IMR-90 (cell line): ENCODE data around the gene CDK14. TPM values are rescaled to one million over a fixed set of nuclear protein-coding genes. Genes with fewer than 3 reads are reported as not detected.

Source experiments
- ATAC-seq: fragments of 200-7000 bp; cut with Tn5 transposase; 2 replicates; pipeline ENCODE4 v1.9.1; 2020; ENCODE audit warnings: low read depth, mild to moderate bottlenecking, moderate library complexity
- BruUV-seq: library from RNA; stranded (reverse); fragments of 400-500 nt; replicated peaks from 2 replicates; lab custom pipeline; 2021; lab: Mats Ljungman, UMichigan
- CTCF ChIA-PET: fragments of 300-600 bp; formaldehyde crosslinking; extraction: SDS; loops from one replicate; lab custom pipeline; 2021; ENCODE audit warnings: antibody characterized with exemption; lab: Yijun Ruan, JAX
- POLR2A ChIA-PET: fragments of 300-600 bp; sonication (Branson Sonifier 250); formaldehyde crosslinking; loops from one replicate; lab custom pipeline; 2022; ENCODE audit warnings: antibody characterized with exemption; ENCODE audit not compliant: unreplicated experiment; lab: Charles Lee
- DNase-seq: peaks from one replicate; pipeline ENCODE4 v3.0.0; 2013
- H2AFZ ChIP-seq: replicated peaks from 2 replicates; pipeline ENCODE3; 2013; ENCODE audit warnings: low read length, mild to moderate bottlenecking; ENCODE audit not compliant: poor library complexity
- H2AK5ac ChIP-seq: 2 replicates; pipeline ENCODE4 v1.6.1; 2013; ENCODE audit warnings: low read depth, low read length, inconsistent platforms
- H2AK9ac ChIP-seq: replicated peaks from 2 replicates; pipeline ENCODE3; 2013; ENCODE audit warnings: mild to moderate bottlenecking, low read depth, low read length, moderate library complexity; ENCODE audit not compliant: poor library complexity
- H2BK120ac ChIP-seq: 2 replicates; pipeline ENCODE4 v1.6.1; 2013; ENCODE audit warnings: low read depth, low read length, inconsistent platforms
- H2BK15ac ChIP-seq: 3 replicates; pipeline ENCODE4 v1.6.1; 2013; ENCODE audit warnings: low read depth, low read length, inconsistent platforms
- H2BK20ac ChIP-seq: 2 replicates; pipeline ENCODE4 v1.6.1; 2013; ENCODE audit warnings: low read depth, mild to moderate bottlenecking, inconsistent platforms, low read length, moderate library complexity
- H2BK5ac ChIP-seq: 2 replicates; pipeline ENCODE4 v1.6.1; 2013; ENCODE audit warnings: mild to moderate bottlenecking, low read depth, low read length, inconsistent platforms; ENCODE audit not compliant: poor library complexity, severe bottlenecking
- H3K14ac ChIP-seq: replicated peaks from 2 replicates; pipeline ENCODE4 v1.6.1; 2013; ENCODE audit warnings: low read depth, low read length, inconsistent platforms
- H3K18ac ChIP-seq: 2 replicates; pipeline ENCODE4 v1.6.1; 2013; ENCODE audit warnings: low read depth, low read length, control low read depth
- H3K23ac ChIP-seq: 2 replicates; pipeline ENCODE4 v1.6.1; 2013; ENCODE audit warnings: low read depth, low read length, inconsistent platforms
- H3K27ac ChIP-seq: 2 replicates; pipeline ENCODE4 v1.5.1; 2013; ENCODE audit warnings: mild to moderate bottlenecking, control low read depth, low read length; ENCODE audit not compliant: insufficient read depth
- H3K27me3 ChIP-seq: 2 replicates; pipeline ENCODE4 v1.6.1; 2013; ENCODE audit warnings: low read length; ENCODE audit not compliant: control insufficient read depth, insufficient read depth
- H3K36me3 ChIP-seq: 2 replicates; pipeline ENCODE4 v1.6.1; 2013; ENCODE audit warnings: low read length, mixed read lengths; ENCODE audit not compliant: control insufficient read depth, insufficient read depth
- H3K4ac ChIP-seq: 2 replicates; pipeline ENCODE4 v1.6.1; 2013; ENCODE audit warnings: low read depth, low read length, inconsistent platforms
- H3K4me1 ChIP-seq: 2 replicates; pipeline ENCODE4 v1.6.1; 2013; ENCODE audit warnings: low read length, mixed read lengths; ENCODE audit not compliant: control insufficient read depth, insufficient read depth
- H3K4me2 ChIP-seq: 2 replicates; pipeline ENCODE4 v1.6.1; 2013; ENCODE audit warnings: low read depth, mild to moderate bottlenecking, control low read depth, low read length, moderate library complexity
- H3K4me3 ChIP-seq: 2 replicates; pipeline ENCODE4 v1.5.1; 2013; ENCODE audit warnings: low read depth, mild to moderate bottlenecking, control low read depth, low read length, moderate library complexity; ENCODE audit not compliant: insufficient read depth
- H3K56ac ChIP-seq: 2 replicates; pipeline ENCODE4 v1.6.1; 2013; ENCODE audit warnings: low read length, inconsistent platforms; ENCODE audit not compliant: insufficient read depth; ENCODE audit errors: extremely low read depth
- H3K79me1 ChIP-seq, 2 experiments: 2 replicates each; pipeline ENCODE4 v1.6.1; 2013; ENCODE audit warnings: low read length in 2 of 2, inconsistent platforms in 1 of 2, low read depth in 1 of 2
- H3K9ac ChIP-seq: 2 replicates; pipeline ENCODE4 v1.6.1; 2013; ENCODE audit warnings: low read depth, low read length, control low read depth
- H3K9me1 ChIP-seq: 2 replicates; pipeline ENCODE4 v1.6.1; 2013; ENCODE audit warnings: low read length, inconsistent platforms; ENCODE audit not compliant: insufficient read depth
- H3K9me3 ChIP-seq: 2 replicates; pipeline ENCODE4 v1.6.1; 2013; ENCODE audit warnings: low read length; ENCODE audit not compliant: control insufficient read depth, insufficient read depth
- H4K20me1 ChIP-seq: 2 replicates; pipeline ENCODE4 v1.6.1; 2013; ENCODE audit warnings: low read length, inconsistent platforms; ENCODE audit not compliant: insufficient read depth
- H4K5ac ChIP-seq: 2 replicates; pipeline ENCODE4 v1.6.1; 2013; ENCODE audit warnings: mild to moderate bottlenecking, low read depth, low read length, control low read depth
- H4K8ac ChIP-seq, 2 experiments: 2 replicates each; pipeline ENCODE4 v1.6.1; 2013; ENCODE audit warnings: low read depth in 2 of 2, low read length in 2 of 2, control low read depth in 1 of 2, inconsistent platforms in 1 of 2
- H4K91ac ChIP-seq: 2 replicates; pipeline ENCODE4 v1.6.1; 2013; ENCODE audit warnings: low read depth, low read length, inconsistent platforms; ENCODE audit not compliant: insufficient read depth
- BHLHE40 ChIP-seq: fragments of 150-350 bp; IDR thresholded peaks from 2 replicates; pipeline ENCODE4 v1.6.1; 2016; ENCODE audit warnings: mild to moderate bottlenecking, low read depth, low read length
- CEBPB ChIP-seq: IDR thresholded peaks from 2 replicates; pipeline ENCODE4 v1.6.1; 2012; ENCODE audit warnings: low read depth, low read length, improper control_type of control experiment
- CHD1 ChIP-seq: IDR thresholded peaks from 2 replicates; pipeline ENCODE4 v1.6.1; 2012; ENCODE audit warnings: low read depth, low read length, improper control_type of control experiment
- CTCF ChIP-seq: conservative IDR thresholded peaks from 2 replicates; pipeline ENCODE4 v1.5.1; 2012; ENCODE audit warnings: mild to moderate bottlenecking, low read depth, low read length, improper control_type of control experiment
- ELK1 ChIP-seq: fragments of 150-350 bp; IDR thresholded peaks from 2 replicates; pipeline ENCODE4 v1.6.1; 2016; ENCODE audit warnings: low read depth, mild to moderate bottlenecking, low read length, moderate library complexity, borderline replicate concordance
- MAFK ChIP-seq: IDR thresholded peaks from 2 replicates; pipeline ENCODE4 v1.6.1; 2012; ENCODE audit warnings: low read depth, low read length, improper control_type of control experiment
- MAZ ChIP-seq: IDR thresholded peaks from 2 replicates; pipeline ENCODE4 v1.6.1; 2012; ENCODE audit warnings: low read depth, mild to moderate bottlenecking, low read length, improper control_type of control experiment, moderate library complexity, borderline replicate concordance
- MXI1 ChIP-seq: IDR thresholded peaks from 2 replicates; pipeline ENCODE4 v1.6.1; 2012; ENCODE audit warnings: low read depth, mild to moderate bottlenecking, low read length, moderate library complexity, borderline replicate concordance
- NFE2L2 ChIP-seq: fragments of 150-350 bp; IDR thresholded peaks from 2 replicates; pipeline ENCODE4 v1.6.1; 2016; ENCODE audit warnings: low read depth, mild to moderate bottlenecking, low read length
- POLR2A ChIP-seq: IDR thresholded peaks from 2 replicates; pipeline ENCODE4 v1.6.1; 2012; ENCODE audit warnings: mild to moderate bottlenecking, low read depth, low read length
- RAD21 ChIP-seq: IDR thresholded peaks from 2 replicates; pipeline ENCODE4 v1.6.1; 2012; ENCODE audit warnings: low read length, improper control_type of control experiment
- RCOR1 ChIP-seq: IDR thresholded peaks from 2 replicates; pipeline ENCODE4 v1.6.1; 2012; ENCODE audit warnings: mild to moderate bottlenecking, low read length, improper control_type of control experiment; ENCODE audit not compliant: insufficient replicate concordance
- RFX5 ChIP-seq: IDR thresholded peaks from 2 replicates; pipeline ENCODE4 v1.8.0; 2012; ENCODE audit warnings: low read depth, mild to moderate bottlenecking, low read length, moderate library complexity
- SMC3 ChIP-seq: fragments of 150-350 bp; IDR thresholded peaks from 2 replicates; pipeline ENCODE4 v1.6.1; 2016; ENCODE audit warnings: low read depth, mild to moderate bottlenecking, antibody characterized with exemption, low read length, moderate library complexity
- USF2 ChIP-seq: fragments of 150-350 bp; IDR thresholded peaks from 2 replicates; pipeline ENCODE4 v1.6.1; 2017; ENCODE audit warnings: mild to moderate bottlenecking, antibody characterized with exemption, low read length, low read depth
- WGBS, 2 experiments: methylation state at CpG; one replicate each; pipeline versions ENCODE4 v1.1.5 to v1.1.7; 2013; ENCODE audit warnings: missing lambda C conversion rate in 2 of 2; ENCODE audit not compliant: insufficient read length in 1 of 2; ENCODE audit errors: extremely low coverage in 2 of 2; 5-methylcytosine and 5-hydroxymethylcytosine counted together
- dilution Hi-C: fragments of 300-500 bp; cut with HindIII; formaldehyde crosslinking; loops from one replicate; pipeline ENCODE4 v1.14.3; 2018; ENCODE audit warnings: low sequenced_read_pairs; ENCODE audit not compliant: unreplicated experiment
- in situ Hi-C: fragments of 300-500 bp; cut with MboI; formaldehyde crosslinking; loops from 3 replicates; pipeline ENCODE4 v1.14.3; 2019; ENCODE audit warnings: low sequenced_read_pairs, inconsistent platforms, mixed read lengths
- intact Hi-C: fragments of 100-400 bp; cut with micrococcal nuclease; formaldehyde crosslinking; loops from 2 replicates; pipeline ENCODE4 v1.10.0; 2022
- polyA plus RNA-seq, 3 experiments: library from polyadenylated mRNA; depleted of rRNA; stranded (reverse); fragments of >200 nt; gene quantifications; 2 replicates each; pipeline ENCODE4 v1.2.3, GENCODE V29; 2012; ENCODE audit warnings: low replicate concordance in 1 of 3
- total RNA-seq: library from RNA; depleted of rRNA; stranded (reverse); fragments of >200 nt; gene quantifications from 2 replicates; pipeline ENCODE4 v1.2.3, GENCODE V29; 2012

The CDK14 gene
- total and polyA plus RNA-seq, 2 of the 4 experiments (the other 2 are of a cell fraction): 10.1 to 29.6 TPM

GRCh38 chr7:90903841-90904240, 307.7 kb downstream of the CDK14 start:
- Histone ChIP-seq H4K20me1 (no peaks in the 10 kb centered on the region), H2AK9ac (no peak overlapping the region), H3K79me1 (no peaks in the 10 kb centered on the region; a peak in 1 of 4 replicates), H4K91ac (no peak overlapping the region), H3K4me1 (no peaks in the 10 kb centered on the region), H3K27ac (no peak overlapping the region), H4K8ac (no peak overlapping the region), H2BK15ac (no peak overlapping the region), H3K27me3 (no peaks in the 10 kb centered on the region), H3K14ac (no peak overlapping the region), H3K9me3 (no peaks in the 10 kb centered on the region), H2AFZ (no peak overlapping the region), H2BK120ac (no peak overlapping the region), H3K36me3 (no peaks in the 10 kb centered on the region), H2BK20ac (no peak overlapping the region), H3K18ac (no peak overlapping the region), H3K56ac (no peak overlapping the region), H3K4me2 (no peak overlapping the region), H4K5ac (no peak overlapping the region), H3K9me1 (no peaks in the 10 kb centered on the region), H2AK5ac (no peak overlapping the region), H3K4me3 (no peak overlapping the region), H3K23ac (no peak overlapping the region), H3K4ac (no peak overlapping the region), H2BK5ac (no peak overlapping the region), H3K9ac (no peak overlapping the region)
- intact Hi-C loops: no loop called here
- in situ Hi-C loops: no loop called here
- no TSS peak for BruUV-seq
- CTCF ChIA-PET: no interaction called here
- POLR2A ChIA-PET: no interaction called here
- TF ChIP-seq CTCF (no peak), CHD1 (no peak), RFX5 (no peak), RCOR1 (no peak), NFE2L2 (no peak), CEBPB (no peak), USF2 (no peak), SMC3 (no peak), BHLHE40 (no peak), ELK1 (no peak), MAZ (no peak), RAD21 (no peak), MAFK (no peak), POLR2A (no peak), MXI1 (no peak)
- DNase-seq (no peak), ATAC-seq (no peak)
- 40% methylated on average over 1 of the region's 3 CpGs; no CpG with 5 or more reads in 1 of the 2 experiments for WGBS, 2 experiments
- dilution Hi-C loops: no loop called here
